AG04450 (cell line): ENCODE results near the gene EP400. TPM values are rescaled to one million over a fixed set of nuclear protein-coding genes. Genes with fewer than 3 reads are reported as not detected.
"Not testable (repeated sequence)": the region's sequence is repeated elsewhere in the genome, so short reads cannot be mapped to it uniquely, and the experiment has no call there.

ENCODE experiments used
- CTCF ChIA-PET: fragments of 300-600, 350-600 bp; formaldehyde crosslinking; extraction: SDS; loops from one replicate; lab custom pipeline; 2022; ENCODE audit warnings: antibody characterized with exemption, inconsistent platforms; lab: Charles Lee
- POLR2A ChIA-PET: fragments of 350-600 bp; formaldehyde crosslinking; extraction: SDS; loops from one replicate; lab custom pipeline; 2021; ENCODE audit warnings: antibody characterized with exemption, inconsistent platforms; lab: Yijun Ruan, JAX
- DNase-seq: peaks from one replicate; pipeline ENCODE4 v3.0.0-alpha.2; 2011; ENCODE audit warnings: low read depth, low spot score
- H3K27ac ChIP-seq: one replicate; pipeline ENCODE4 v1.5.1; 2012; ENCODE audit warnings: low read depth, low read length, control low read depth
- H3K27me3 ChIP-seq: one replicate; pipeline ENCODE4 v1.6.0; 2012; ENCODE audit warnings: low read length; ENCODE audit not compliant: control insufficient read depth, insufficient read depth
- H3K4me3 ChIP-seq: 2 replicates; pipeline ENCODE4 v1.5.1; 2011; ENCODE audit warnings: mild to moderate bottlenecking, low read depth, low read length, control low read depth
- H3K9me3 ChIP-seq: 2 replicates; pipeline ENCODE4 v1.5.1; 2012; ENCODE audit warnings: low read length; ENCODE audit not compliant: control insufficient read depth, insufficient read depth
- polyA plus RNA-seq: library from polyadenylated mRNA; depleted of rRNA; stranded (reverse); fragments of >200 nt; gene quantifications from 2 replicates; pipeline ENCODE4 v1.2.3, GENCODE V29; 2011
- TF ChIP-seq, protein P1 (sequence below): IDR thresholded peaks from 2 replicates; pipeline ENCODE4 v1.5.1; 2011; ENCODE audit warnings: low read depth, low read length, control low read depth, inconsistent platforms

Gene EP400
- polyA plus RNA-seq, 1 experiment: 5.4 TPM

DNA sequence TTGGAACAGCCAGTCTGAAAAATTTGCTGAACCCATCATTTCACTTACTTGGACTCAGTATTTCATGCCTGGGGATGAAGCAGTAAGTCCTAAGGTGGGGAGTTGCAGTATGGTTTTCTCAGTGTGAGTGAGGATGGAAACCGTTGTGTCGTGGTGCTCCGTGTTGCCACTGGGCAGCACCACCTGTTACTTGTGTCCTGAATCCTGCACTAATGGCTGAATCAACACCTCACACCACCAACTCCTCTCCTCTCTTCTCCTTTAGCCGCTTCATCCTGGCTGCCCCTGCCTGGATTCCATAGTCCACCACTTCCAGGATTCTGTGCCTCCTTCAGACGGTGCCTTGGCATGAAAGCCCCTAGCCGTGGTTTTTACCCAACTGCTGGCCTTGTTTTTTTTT is 3.0 kb upstream of the EP400 start:
- ChIA-PET POLR2A (no interaction called here), CTCF (no interaction called here)
- H3K9me3 ChIP-seq: no peaks in the 10 kb centered on the region; the same call in 1 of the 2 replicates
- TF ChIP-seq, protein P1, sequence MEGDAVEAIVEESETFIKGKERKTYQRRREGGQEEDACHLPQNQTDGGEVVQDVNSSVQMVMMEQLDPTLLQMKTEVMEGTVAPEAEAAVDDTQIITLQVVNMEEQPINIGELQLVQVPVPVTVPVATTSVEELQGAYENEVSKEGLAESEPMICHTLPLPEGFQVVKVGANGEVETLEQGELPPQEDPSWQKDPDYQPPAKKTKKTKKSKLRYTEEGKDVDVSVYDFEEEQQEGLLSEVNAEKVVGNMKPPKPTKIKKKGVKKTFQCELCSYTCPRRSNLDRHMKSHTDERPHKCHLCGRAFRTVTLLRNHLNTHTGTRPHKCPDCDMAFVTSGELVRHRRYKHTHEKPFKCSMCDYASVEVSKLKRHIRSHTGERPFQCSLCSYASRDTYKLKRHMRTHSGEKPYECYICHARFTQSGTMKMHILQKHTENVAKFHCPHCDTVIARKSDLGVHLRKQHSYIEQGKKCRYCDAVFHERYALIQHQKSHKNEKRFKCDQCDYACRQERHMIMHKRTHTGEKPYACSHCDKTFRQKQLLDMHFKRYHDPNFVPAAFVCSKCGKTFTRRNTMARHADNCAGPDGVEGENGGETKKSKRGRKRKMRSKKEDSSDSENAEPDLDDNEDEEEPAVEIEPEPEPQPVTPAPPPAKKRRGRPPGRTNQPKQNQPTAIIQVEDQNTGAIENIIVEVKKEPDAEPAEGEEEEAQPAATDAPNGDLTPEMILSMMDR: no peak
- H3K27me3 ChIP-seq: no peaks in the 10 kb centered on the region
- DNase-seq: no peak
- no peak overlapping the region for H3K27ac ChIP-seq
- no peak overlapping the region for H3K4me3 ChIP-seq

- Histone ChIP-seq H3K27me3 (no peaks in the 10 kb centered on the region), H3K4me3 (no peak overlapping the region), H3K27ac (no peak overlapping the region), H3K9me3 (no peaks in the 10 kb centered on the region; the same call in 1 of the 2 replicates)
- CTCF ChIA-PET: interaction anchor here (0.6 kb wide), 1 partner anchor 75 kb away, joined by 3 read pairs; no protein-coding TSS in a partner anchor
- TF ChIP-seq, protein P1: no peak
- DNase-seq: no peak
- POLR2A ChIA-PET: no interaction called here
Observed at GRCh38 chr12:131947482-131948027, 2.2 kb upstream of the EP400 start.

GRCh38 chr12:131948166-131948712 is 1.5 kb upstream of the EP400 start:
- Histone ChIP-seq H3K27me3 (no peaks in the 10 kb centered on the region), H3K27ac (no peak overlapping the region), H3K4me3 (no peak overlapping the region), H3K9me3 (no peaks in the 10 kb centered on the region; the same call in 1 of the 2 replicates)
- no peak for DNase-seq
- ChIA-PET POLR2A (no interaction called here), CTCF (no interaction called here)
- TF ChIP-seq, protein P1: no peak

DNA sequence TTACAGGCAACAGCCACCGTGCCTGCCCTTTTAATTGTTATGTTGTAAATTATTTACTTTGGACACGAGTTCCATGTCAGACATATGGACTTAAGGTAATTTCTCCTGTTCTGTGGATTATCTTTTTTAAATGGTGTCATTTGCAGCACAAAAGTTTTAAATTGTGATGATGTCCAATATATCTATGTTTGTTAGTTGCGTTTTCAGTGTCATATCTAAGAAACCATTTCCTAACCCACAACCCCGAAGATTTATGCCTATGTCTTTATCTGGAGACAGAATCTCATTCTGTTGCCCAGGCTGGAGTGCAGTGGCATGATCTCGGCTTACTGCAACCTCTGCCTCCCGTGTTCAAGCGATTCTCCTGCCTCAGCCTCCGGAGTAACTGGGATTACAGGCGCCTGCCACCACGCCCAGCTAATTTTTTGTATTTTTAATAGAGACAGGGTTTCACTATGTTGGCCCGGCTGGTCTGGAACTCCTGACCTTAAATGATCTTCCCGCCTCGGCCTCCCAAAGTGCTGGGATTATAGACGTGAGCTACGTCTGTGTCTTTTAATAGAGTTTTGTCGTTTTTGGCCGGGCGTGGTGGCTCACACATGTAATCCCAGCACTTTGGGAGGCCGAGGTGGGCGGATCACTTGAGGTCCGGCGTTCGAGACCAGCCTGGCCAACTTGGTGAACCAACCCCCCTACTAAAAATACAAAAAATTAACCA is 870 bp upstream of the EP400 start:
- not testable (repeated sequence) for H3K27me3 ChIP-seq, H3K9me3 ChIP-seq, DNase-seq, H3K27ac ChIP-seq
- POLR2A ChIA-PET: interaction anchor here (1.0 kb wide), 1 partner anchor 19 kb away, joined by 3 read pairs; no protein-coding TSS in a partner anchor
- peak overlapping the region; percentile 67 for H3K4me3 ChIP-seq
- CTCF ChIA-PET: interaction anchor here (0.9 kb wide), 1 partner anchor 152 kb away, joined by 3 read pairs; no protein-coding TSS in a partner anchor

- Histone ChIP-seq H3K4me3 (peak overlapping the region; percentile 81), H3K27me3 (no peaks in the 10 kb centered on the region), H3K27ac (no peak overlapping the region), H3K9me3 (no peaks in the 10 kb centered on the region; the same call in 1 of the 2 replicates)
- ChIA-PET CTCF (interaction anchor here (0.5 to 0.6 kb wide), 2 partner anchors 89 kb away, joined by 3 read pairs; no protein-coding TSS in a partner anchor), POLR2A (interaction anchor here (1.0 kb wide), 1 partner anchor 20 kb away, joined by 3 read pairs; no protein-coding TSS in a partner anchor)
- no peak for DNase-seq
- TF ChIP-seq, protein P1: no peak
Observed at GRCh38 chr12:131950182-131950913, 606 bp downstream of the EP400 start.

- DNase-seq, CTCF ChIA-PET, POLR2A ChIA-PET, H3K27me3 ChIP-seq, H3K27ac ChIP-seq, H3K4me3 ChIP-seq, H3K9me3 ChIP-seq: not testable (repeated sequence)
Observed at GRCh38 chr12:131953810-131954209, 4.1 kb downstream of the EP400 start.

DNA sequence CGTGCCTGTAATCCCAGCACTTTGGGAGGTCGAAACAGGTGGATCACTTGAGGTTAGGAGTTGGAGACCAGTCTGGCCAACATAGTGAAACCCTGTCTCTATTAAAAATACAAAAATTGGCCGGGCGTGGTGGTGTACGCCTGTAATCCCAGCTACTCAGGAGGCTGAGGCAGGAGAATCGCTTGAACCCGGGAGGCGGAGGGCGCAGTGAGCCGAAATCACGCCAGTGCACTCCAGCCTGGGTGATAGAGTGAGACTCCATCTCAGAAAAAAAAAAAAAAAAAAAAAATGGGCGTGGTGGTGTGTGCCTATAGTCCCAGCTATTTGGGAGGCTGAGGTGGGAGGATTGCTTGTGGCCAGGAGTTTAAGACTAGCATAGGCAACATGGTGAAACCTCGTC is 4.7 kb downstream of the EP400 start:
- H3K9me3 ChIP-seq, POLR2A ChIA-PET, DNase-seq, H3K4me3 ChIP-seq, CTCF ChIA-PET, H3K27me3 ChIP-seq, H3K27ac ChIP-seq: not testable (repeated sequence)
